Left ventricle myocardium inferior (tissue), 1 donor: ENCODE data around the gene ITM2B. TPM values are rescaled to one million over a fixed set of nuclear protein-coding genes. Genes with fewer than 3 reads are reported as not detected.

ENCODE experiments used
- DNase-seq: peaks from one replicate; pipeline ENCODE4 v3.0.0-alpha.2; 2020
- H3K27ac ChIP-seq: fragments of 200-600 bp; replicated peaks from 2 replicates; pipeline ENCODE4 v1.8.0; 2021
- H3K27me3 ChIP-seq: fragments of 200-600 bp; 2 replicates; pipeline ENCODE4 v1.8.0; 2021; ENCODE audit warnings: low read depth
- H3K36me3 ChIP-seq: fragments of 200-600 bp; 2 replicates; pipeline ENCODE4 v1.8.0; 2021
- H3K4me1 ChIP-seq: fragments of 200-600 bp; 2 replicates; pipeline ENCODE4 v1.8.0; 2021
- H3K4me3 ChIP-seq: fragments of 200-600 bp; 2 replicates; pipeline ENCODE4 v1.8.0; 2021; ENCODE audit warnings: mild to moderate bottlenecking, moderate library complexity
- H3K9me3 ChIP-seq: fragments of 200-600 bp; replicated peaks from 2 replicates; pipeline ENCODE4 v1.8.0; 2021
- CTCF ChIP-seq: fragments of 200-600 bp; IDR thresholded peaks from 2 replicates; pipeline ENCODE4 v1.8.0; 2021; ENCODE audit warnings: antibody characterized with exemption, mild to moderate bottlenecking, borderline replicate concordance
- intact Hi-C: fragments of 100-400 bp; cut with micrococcal nuclease; formaldehyde crosslinking; loops from one replicate; pipeline ENCODE4 v1.11.0; 2022
- total RNA-seq: library from RNA; stranded (reverse); fragmentation: NEBNext Ultra II Directional; extraction: Animal tissue kit (Norgen Biotek cat#: 25700); gene quantifications from one replicate; pipeline ENCODE4 v1.2.1, GENCODE V29; 2021
- donor health status: DM: no; HTN: yes; CAD: no; lungs with severe emphysema.

The ITM2B gene
- total RNA-seq, 1 donor from 2014 or later: 533 TPM

GRCh38 chr13:48295271-48295670 lies 62.3 kb downstream of the ITM2B start:
- no peak for TF ChIP-seq CTCF
- Histone ChIP-seq H3K27ac (no peak overlapping the region), H3K4me3 (no peak overlapping the region), H3K9me3 (no peaks in the 10 kb centered on the region), H3K4me1 (peaks cover 12% of the 10 kb centered on the region), H3K36me3 (no peaks in the 10 kb centered on the region), H3K27me3 (no peaks in the 10 kb centered on the region)
- DNase-seq: no peak
- intact Hi-C loops: no loop called here

- Histone ChIP-seq H3K9me3 (no peaks in the 10 kb centered on the region), H3K4me3 (no peak overlapping the region), H3K4me1 (peaks cover 12% of the 10 kb centered on the region), H3K36me3 (no peaks in the 10 kb centered on the region), H3K27ac (no peak overlapping the region), H3K27me3 (no peaks in the 10 kb centered on the region)
- no peak for TF ChIP-seq CTCF
- intact Hi-C loops: no loop called here
- no peak for DNase-seq
Observed at GRCh38 chr13:48296528-48296927, 63.5 kb downstream of the ITM2B start.

GRCh38 chr13:48297131-48297786 lies 64.3 kb downstream of the ITM2B start:
- Histone ChIP-seq H3K36me3 (no peaks in the 10 kb centered on the region), H3K4me1 (peaks cover 7% of the 10 kb centered on the region), H3K27me3 (no peaks in the 10 kb centered on the region), H3K9me3 (no peaks in the 10 kb centered on the region), H3K27ac (no peak overlapping the region), H3K4me3 (no peak overlapping the region)
- no peak for TF ChIP-seq CTCF
- DNase-seq: no peak
- intact Hi-C loops: no loop called here

- intact Hi-C loops: no loop called here
- no peak for DNase-seq
- Histone ChIP-seq H3K4me1 (peaks cover 22% of the 10 kb centered on the region), H3K4me3 (no peak overlapping the region), H3K27me3 (no peaks in the 10 kb centered on the region), H3K27ac (no peak overlapping the region), H3K36me3 (no peaks in the 10 kb centered on the region), H3K9me3 (no peaks in the 10 kb centered on the region)
- no peak for TF ChIP-seq CTCF
Observed at GRCh38 chr13:48299591-48299990, 66.6 kb downstream of the ITM2B start.

GRCh38 chr13:48302871-48303358 lies 69.9 kb downstream of the ITM2B start:
- intact Hi-C loops: loop anchor here (10.0 kb wide), 1 partner anchor 68 kb away; the partner anchor contains the start of gene ITM2B
- peaks cover 7% of the 10 kb centered on the region for H3K36me3 ChIP-seq
- peak overlapping the region; percentile 100 for H3K27ac ChIP-seq
- H3K27me3 ChIP-seq: no peaks in the 10 kb centered on the region
- DNase-seq: no peak
- no peaks in the 10 kb centered on the region for H3K9me3 ChIP-seq
- TF ChIP-seq CTCF: no peak
- H3K4me1 ChIP-seq: peaks cover 49% of the 10 kb centered on the region
- H3K4me3 ChIP-seq: peak overlapping the region; percentile 96
